CD4-positive, alpha-beta T cell treated with Interleukin-6 at 100 ng/mL for 8 hours (primary cell): ENCODE results near the gene IL1B.
"Not testable (repeated sequence)": the region's sequence is repeated elsewhere in the genome, so short reads cannot be mapped to it uniquely, and the experiment has no call there.

ENCODE experiments used
- DNase-seq: peaks from one replicate; pipeline ENCODE4 v3.0.0-alpha.2; 2020; ENCODE audit warnings: mixed read lengths, low spot score

IL1B gene

DNA sequence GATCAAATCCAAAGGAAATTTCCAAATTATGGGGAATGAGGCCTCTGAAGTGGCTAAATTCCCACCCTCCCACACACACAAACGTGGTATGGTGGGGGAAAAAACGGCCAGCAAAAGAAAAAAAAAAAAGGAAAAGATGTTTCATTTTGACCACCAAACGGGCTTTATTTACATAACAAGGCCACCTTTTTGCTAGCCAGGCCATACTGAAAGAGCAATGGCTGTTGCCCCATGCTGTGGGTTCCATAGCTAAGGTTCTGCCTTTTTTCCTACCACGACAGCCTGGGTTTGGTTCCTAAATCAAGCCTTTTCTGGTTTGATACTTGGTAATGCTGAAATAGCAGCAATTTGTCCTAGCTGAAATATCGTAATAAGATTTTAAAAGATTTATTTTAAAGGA, 14.0 kb upstream of the IL1B start:
- no peak for DNase-seq

DNA sequence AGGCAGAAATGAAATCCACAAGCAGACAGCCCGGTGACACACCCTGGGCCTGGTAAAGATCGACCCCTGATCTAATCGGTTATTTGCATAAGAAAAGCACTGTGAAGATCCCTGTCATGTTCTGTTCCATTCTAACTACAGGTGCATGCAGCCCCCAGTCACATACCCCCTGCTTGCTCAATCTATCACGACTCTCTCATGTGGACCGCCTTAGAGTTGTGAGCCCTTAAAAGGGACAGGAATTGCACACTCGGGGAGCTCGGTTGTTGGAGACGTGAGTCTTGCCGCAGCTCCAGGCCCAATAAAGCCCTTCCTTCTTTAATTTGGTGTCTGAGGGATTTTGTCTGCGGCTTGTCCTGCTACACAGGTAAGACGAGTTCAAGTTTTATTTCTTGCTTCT, 13.4 kb upstream of the IL1B start:
- DNase-seq = no peak

DNA sequence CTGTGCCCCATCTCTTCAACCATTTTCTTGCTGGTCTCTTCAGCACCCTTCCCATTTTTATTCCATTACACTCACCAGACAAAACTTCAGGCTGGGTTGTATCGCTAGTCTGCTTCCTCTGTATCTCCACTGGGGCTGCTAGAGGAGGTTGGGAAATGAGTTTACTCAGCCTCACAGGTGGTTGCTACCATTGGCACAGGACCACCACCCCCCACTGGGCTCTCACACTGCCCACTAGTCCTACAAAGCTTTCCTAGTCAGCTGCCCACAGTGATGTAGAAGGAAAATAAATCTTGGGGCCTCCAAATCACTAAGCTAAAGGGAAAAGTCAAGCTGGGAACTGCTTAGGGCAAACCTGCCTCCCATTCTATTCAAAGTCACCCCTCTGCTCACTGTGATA, 12.3 kb upstream of the IL1B start:
- DNase-seq = no peak

DNA sequence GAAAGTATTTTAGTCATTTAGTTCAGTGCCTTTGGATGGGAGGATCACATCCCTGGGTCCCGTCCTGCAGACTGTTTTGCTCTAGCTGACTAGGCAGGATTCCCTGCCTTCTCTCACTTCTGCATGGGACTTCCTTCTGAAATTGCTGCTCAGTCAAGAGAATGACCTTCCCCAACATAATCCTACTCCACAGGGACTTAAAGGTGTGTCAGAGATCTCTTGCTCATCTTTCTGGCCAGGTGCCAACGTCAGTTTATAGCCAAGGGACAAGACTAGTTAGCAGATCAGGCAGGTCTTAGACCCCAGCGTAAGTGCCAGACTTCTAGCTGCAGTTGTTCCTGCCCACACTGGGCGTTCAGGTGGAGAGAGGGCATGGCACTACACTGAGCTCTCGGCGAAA, 9.5 kb upstream of the IL1B start:
- DNase-seq = no peak

DNA sequence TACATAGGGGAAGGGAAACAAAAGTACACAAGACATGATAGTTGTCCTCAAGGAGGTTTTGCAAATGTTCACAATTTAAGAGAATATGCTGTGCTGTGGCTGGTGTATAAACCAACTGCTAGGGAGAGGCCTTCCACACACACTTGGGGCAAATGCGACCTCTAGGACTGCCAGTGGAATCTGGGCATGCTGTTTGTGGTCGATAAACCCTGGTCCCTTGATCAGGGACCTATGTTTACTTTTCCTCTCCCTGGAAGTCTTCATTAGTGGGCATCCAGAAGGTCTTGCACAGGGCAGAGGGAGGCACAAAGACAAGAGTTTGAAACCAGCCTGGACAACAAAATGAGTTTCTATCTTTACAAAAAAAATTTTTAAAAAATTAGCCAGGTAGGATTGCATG, 7.3 kb upstream of the IL1B start:
- no peak for DNase-seq

DNA sequence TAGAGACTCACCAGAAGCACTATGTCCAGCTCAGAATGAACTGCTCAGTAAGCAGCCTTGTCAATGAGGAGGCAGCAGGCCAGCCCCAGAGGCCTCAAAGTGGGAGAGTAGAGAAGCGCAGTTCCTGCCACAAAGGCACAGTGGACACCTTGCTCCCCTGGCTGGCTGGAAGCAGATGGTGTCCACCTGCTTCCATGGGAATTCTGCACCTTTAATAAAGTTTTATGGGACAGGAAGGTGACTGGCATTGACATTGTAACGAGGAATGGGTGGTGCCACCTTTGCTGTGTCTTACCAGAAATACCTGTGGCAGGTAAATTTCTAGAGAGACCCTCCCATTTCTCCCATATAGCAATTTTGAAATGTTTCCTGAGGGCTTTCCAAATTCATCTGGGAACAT, 6.7 kb upstream of the IL1B start:
- DNase-seq = no peak

DNA sequence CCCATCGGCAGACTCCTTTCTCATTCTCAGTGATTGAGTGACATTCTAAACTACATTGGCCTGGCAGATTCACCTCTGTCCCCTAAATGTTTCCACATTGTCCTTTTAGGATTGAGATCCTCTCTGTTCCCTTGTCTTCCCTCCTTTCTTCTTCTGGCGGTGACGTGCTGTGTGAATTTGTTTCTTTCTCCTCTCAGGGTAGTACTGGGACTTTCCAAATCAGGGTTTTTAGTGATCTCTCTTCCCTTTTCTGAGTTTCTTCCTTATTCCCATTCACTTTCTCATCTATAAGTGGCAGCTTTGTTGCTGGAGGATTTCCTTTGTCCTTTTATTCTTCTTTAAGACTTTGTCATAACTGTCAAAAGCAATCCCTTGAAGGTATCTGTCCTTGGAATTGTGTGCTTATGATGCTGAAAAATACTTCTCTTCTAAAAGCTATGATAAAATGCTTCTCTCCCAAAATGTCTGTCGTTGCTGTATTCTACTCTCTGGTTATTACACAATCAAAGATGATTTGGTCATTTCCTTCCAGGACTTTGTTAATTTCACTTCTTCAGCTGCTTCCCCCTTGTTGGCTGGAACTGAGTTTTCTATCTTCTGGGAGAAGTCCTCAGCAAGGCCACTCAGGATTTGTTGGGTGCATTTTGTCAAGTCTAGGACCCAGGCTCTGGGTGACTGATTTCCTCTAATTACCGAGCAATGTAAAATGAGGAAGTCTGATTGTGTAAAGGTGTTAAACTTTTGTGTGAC, 4.9 kb upstream of the IL1B start:
- DNase-seq = no peak

DNA sequence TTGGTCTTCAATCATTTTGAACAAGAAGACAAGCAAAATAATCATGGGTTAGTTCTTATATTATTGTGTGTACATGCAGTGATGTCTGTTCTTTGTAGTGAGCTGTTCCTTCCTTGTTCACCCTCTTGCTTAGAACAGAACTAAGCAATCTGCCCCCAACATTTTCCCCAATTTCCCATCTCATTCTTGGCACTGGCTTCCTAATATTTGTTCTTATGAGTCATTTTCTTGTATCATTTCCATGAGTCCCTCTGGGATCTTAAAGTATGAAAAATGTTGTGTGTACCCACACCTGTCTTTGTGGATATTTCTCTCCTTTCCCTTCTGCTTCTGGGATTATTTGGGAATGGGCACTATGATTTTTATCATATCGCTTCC, 3.5 kb upstream of the IL1B start:
- DNase-seq = no peak

DNA sequence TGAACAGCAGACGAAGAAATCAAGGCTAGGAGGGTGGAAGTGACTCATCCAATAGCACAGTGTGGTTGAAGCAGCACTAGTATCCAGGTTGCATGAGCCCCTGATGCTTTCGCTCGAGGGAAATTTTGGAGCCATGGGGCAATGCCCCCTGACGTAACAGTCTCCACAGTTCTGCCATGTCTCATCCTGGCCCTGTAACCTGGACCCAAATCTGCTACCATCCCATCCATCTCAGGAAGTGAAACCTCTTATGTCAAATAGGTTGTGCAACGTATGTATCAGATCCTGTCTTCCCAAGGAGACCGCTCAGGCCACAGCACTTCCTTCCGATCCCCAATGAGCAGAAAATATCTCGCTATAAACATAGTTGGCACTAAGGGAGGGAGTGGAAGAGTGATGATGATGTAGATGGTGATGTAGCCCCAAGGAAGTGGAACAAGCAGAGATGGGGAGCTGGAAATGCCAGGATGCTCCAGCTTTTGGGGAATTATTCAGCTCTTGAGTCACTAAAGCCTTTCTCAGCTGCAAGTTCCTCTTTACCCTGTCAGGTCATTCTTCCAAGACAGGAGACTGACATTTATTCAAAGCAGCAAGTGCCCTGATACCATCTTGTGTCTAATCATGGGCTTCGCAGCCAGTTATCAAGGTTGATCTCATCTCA, 3.0 kb upstream of the IL1B start:
- no peak for DNase-seq

DNA sequence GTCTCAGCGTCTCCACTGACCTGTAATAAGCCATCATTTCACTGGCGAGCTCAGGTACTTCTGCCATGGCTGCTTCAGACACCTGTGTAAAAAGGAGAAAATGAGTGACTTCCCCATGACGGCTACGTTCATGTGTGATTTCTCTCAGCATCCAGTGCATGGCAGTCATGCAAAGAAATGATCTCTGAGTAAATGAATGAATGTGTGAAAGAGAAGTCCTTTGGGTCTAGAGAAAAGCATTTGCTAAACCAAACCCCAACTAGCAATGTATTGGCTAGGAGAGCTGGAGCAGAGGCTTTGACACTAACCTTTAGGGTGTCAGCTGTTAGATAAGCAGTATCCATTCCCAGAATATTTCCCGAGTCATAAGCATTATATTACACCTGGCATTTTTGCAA, 417 bp downstream of the IL1B start:
- no peak for DNase-seq

DNA sequence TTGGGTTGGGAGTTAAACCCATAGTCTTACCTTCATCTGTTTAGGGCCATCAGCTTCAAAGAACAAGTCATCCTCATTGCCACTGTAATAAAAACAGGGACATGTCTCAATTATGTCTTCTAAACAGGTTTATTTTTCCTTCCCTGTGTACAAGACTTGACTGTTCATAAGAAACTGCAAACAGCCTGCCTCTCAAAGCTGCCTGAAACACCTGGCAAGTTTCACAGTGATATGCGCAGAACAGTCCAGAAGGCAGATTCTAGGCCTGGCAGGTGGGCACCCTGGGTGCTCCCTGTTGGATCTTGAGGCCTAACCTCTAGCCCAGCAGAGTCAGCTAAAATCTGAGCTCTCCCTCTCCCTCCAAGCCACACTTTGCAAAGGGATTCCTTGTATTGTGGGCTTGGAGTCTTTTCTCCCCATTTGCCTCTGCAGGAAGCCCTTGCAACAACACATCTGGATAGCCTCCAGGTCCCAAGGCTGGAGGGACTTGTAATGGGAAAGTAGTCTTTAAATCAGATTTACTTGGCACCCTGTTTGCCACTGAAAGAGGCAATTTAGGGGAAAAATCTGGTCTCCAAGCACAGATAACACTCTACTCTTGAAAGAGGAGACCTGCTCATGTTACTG, 930 bp downstream of the IL1B start:
- DNase-seq = no peak

DNA sequence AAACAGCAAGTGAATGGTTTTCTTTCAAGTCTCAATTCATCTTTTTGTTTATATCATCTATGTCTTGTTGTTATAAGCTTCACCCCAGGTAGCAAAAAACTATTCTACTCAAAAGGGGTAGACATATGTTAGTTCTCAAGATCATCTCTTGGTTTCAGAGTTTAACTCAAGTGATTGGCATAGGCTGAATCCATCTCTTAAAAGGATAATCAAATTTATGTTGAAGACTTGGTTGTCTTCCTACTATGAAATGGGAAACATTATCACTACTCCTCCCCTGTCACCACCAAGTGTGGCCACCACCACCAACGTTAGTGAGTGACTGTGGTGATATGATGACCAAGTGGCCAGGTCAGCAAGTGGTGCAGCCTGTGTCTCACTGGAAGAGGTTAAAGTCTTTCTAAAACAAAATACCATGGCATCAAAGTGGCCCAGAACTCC, 1.5 kb downstream of the IL1B start:
- no peak for DNase-seq

DNA sequence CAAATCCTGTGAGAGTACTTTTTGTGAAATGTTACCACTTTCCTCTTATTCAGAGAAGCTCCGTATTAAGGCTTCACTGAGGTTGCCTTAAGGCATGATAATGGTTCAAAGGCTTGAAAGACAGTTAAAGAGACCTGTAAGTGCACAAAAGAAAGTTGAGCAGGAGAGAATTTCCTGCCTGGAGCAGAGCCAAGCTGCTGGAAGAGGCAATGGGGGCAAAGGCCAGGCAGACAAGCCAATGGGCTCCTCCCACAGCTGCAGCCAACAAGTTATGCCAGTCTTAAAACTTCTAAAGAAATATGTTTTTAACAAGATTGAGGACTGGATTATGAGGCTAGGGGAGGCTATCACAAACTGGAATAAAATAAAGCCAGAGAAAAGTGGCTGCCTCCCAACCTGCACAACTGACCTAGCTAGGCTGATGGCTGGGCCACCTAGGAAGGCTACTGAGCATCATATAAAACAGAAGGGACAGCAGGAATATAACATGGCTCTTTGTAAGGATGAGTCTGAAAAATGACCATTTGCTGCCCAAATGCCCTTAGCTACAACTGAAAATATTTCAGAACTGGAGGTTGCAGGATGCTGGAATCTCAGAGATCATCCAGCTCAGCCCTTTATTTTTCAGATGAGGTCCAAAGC, 2.1 kb downstream of the IL1B start:
- DNase-seq = no peak

DNA sequence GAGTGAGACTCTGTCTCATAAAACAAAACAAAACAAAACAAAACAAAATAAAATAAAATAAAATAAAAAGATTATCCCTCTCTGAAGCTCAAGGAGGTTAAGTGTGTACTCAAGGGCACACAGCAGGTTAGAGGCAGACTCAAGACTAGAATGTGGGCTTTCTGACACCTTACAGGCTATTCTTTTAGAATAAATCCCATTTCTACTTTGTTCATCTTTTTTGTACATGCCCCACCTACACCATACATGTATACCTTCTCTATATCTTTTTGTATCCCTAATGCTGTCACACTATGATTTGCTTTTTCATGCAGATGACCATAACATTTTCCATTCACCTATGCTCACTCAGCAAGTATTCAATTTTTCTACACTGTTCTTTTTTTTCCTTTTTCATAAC, 2.6 kb downstream of the IL1B start:
- no peak for DNase-seq

DNA sequence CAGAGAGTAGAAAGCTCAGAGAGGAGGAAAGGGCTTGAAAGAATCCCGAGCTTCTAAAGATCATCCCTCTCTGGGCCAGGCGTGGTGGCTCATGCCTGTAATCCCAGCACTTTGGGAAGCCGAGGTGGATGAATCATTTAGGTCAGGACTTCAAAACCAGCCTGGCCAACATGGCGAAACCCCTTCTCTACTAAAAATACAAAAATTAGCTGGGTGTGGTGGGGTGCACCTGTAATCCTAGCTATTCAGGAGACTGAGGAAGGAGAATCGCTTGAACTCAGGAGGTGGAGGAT, 3.0 kb downstream of the IL1B start:
- not testable (repeated sequence) for DNase-seq

DNA sequence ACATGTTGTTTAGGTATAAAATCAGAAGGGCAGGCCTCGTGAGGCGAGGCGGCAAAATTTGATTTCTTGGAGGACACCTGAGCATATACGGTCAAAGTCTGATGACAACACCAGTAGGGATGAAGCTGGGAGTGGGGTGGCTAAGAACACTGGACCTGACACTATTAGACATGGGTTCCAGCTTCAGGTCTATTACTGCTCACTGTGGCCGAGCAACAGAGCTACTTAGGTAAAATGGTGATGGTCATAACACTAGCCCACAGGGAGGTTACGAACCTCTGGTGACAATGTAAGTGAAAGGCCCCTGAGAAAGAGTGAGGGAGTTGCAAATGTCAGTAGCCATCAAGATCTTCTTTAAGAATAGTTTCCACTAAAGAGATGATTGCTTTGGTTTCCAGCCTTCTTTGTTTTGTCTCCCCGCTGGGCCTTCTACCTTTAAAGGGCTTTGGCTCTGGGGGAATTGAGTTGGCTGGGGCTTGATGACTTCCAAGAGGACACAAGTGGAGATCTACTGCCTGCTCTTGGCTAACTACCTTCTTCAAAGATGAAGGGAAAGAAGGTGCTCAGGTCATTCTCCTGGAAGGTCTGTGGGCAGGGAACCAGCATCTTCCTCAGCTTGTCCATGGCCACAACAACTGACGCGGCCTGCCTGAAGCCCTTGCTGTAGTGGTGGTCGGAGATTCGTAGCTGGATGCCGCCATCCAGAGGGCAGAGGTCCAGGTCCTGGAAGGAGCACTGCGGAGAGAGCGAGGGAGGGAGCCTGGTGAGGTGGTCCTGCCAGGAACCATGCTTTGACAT, 3.5 kb downstream of the IL1B start:
- DNase-seq = no peak

DNA sequence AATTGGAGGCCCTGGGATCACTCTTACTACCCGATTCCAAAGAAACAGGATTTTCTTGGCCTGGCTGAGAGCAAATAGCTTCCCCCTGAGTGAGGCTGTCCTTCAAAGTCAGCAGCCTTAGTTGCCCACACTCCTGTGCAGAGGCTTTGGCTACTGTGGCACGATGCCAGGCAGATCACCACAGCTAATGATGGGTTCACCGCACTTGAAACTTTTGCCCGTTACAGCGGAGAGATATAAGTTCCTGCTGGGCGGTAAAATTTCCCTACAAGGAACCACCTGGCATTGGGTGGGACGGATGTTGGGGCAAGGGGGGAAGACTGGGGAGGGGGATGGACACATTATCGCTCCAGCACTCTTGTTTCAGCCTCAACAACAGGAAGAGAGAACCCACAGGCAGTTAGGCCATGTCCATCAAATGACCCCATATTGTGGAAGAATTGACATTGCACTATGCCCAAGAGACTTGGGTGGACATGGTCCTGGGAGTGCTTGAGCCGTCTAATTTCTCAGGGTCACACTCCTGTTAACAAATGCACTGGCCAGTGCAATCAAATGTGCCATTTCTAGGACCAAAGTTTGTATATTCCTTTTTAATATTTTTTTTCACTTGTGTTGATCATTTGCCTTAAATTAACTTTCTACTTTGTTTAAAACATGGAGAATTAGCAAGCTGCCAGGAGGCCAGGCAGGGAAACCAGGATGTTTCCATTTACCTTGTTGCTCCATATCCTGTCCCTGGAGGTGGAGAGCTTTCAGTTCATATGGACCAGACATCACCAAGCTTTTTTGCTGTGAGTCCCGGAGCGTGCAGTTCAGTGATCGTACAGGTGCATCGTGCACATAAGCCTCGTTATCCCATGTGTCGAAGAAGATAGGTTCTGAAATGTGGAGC, 4.4 kb downstream of the IL1B start:
- no peak for DNase-seq

DNA sequence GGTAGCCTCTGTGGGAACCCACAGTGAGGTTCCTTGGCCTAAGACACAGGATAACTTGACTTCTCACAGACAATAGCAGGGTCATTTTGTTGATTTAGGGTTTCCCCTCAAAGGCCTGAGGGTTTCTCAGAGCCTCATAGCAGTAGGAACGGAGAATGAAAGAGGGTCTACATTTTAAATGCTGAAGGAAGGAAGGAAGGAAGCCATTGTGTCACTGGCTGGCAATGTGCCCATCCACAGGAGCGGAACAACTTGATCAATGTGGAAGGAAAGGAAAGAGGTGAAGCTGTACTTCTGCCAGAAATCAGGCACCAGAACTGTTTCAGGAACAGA, 5.1 kb downstream of the IL1B start:
- DNase-seq = no peak

DNA sequence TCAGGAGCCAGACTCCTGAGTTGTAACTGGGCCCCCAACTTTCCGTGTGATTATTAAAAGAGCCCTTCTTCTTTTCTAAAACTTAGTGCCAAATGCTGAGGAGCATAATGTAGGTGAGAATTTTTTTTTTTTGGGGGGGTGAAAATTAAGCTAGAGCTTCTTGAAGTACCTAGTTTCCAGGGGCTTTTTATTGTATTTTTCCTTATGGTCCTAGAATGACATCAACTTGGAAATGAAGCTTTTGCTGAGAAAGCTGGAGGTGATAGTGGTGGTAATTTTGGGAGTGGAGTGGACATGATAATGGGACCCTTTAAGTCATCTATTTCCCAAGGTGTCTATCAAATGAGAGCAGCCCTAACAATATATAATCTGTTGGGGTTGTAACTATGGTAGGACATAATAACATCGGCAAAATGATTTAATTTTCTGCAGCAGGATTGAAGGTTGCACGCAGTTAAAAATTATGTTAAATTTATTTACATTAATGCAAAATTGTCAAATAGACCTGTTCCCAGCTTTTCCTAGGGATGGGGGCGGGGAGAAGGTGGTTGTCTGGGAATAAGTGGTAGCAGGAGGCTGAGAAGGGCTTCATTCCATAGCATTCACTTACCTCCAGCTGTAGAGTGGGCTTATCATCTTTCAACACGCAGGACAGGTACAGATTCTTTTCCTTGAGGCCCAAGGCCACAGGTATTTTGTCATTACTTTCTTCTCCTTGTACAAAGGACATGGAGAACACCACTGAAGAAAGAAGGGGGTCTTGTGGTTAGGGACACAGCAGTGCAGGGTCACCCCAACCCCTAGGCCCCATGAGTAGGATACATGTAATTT, 5.7 kb downstream of the IL1B start:
- DNase-seq = no peak

DNA sequence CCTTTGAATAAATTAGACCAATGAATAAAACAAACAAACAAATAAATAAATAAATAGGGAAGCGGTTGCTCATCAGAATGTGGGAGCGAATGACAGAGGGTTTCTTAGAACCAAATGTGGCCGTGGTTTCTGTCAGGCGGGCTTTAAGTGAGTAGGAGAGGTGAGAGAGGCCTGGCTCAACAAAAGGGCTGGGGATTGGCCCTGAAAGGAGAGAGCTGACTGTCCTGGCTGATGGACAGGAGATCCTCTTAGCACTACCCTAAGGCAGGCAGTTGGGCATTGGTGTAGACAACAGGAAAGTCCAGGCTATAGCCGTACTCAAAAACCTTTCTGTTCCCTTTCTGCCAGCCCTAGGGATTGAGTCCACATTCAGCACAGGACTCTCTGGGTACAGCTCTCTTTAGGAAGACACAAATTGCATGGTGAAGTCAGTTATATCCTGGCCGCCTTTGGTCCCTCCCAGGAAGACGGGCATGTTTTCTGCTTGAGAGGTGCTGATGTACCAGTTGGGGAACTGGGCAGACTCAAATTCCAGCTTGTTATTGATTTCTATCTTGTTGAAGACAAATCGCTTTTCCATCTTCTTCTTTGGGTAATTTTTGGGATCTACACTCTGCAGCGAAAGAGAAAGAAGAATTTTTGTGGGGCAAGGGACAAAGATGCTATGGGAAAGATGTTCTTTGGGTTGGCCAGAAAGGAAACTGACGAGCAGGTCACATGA, 6.5 kb downstream of the IL1B start:
- DNase-seq = no peak
